H1 (cell line): ENCODE results near the gene S1PR1. TPM values are rescaled to one million over a fixed set of nuclear protein-coding genes. Genes with fewer than 3 reads are reported as not detected.

Experiments
- CTCF ChIA-PET: fragments of 300-600 bp; sonication (Branson Sonifier 250); formaldehyde crosslinking; loops from one replicate; lab custom pipeline; 2021; ENCODE audit not compliant: partially characterized antibody; lab: Charles Lee
- POLR2A ChIA-PET: fragments of 300-600 bp; sonication (Branson Sonifier 250); formaldehyde crosslinking; loops from one replicate; lab custom pipeline; 2021; ENCODE audit warnings: inconsistent platforms; ENCODE audit not compliant: partially characterized antibody; lab: Charles Lee
- DNase-seq, 2 experiments: peaks; one replicate each; pipeline versions ENCODE4 v3.0.0 to v3.0.0-alpha.2; 2010 to 2022; ENCODE audit warnings: low spot score in 2 of 2, low read depth in 1 of 2, mixed read lengths in 1 of 2
- FAIRE-seq: peaks from 2 replicates; lab custom pipeline; 2011; peaks lifted over from hg19 to GRCh38; lab: Jason Lieb, UNC
- H2AFZ ChIP-seq: 2 replicates; pipeline ENCODE4 v1.8.1; 2012; ENCODE audit warnings: low read length, inconsistent platforms
- H2AK5ac ChIP-seq: 2 replicates; pipeline ENCODE4 v1.6.1; 2013; ENCODE audit warnings: low read depth, low read length
- H2BK120ac ChIP-seq: replicated peaks from 2 replicates; pipeline ENCODE3; 2013; ENCODE audit warnings: low read depth, low read length, inconsistent platforms
- H2BK12ac ChIP-seq: 2 replicates; pipeline ENCODE4 v1.6.1; 2013; ENCODE audit warnings: low read depth, low read length
- H2BK15ac ChIP-seq: 2 replicates; pipeline ENCODE4 v1.6.1; 2013; ENCODE audit warnings: low read length
- H2BK20ac ChIP-seq: 2 replicates; pipeline ENCODE4 v1.6.1; 2013; ENCODE audit warnings: low read length
- H2BK5ac ChIP-seq: 2 replicates; pipeline ENCODE4 v1.6.1; 2013; ENCODE audit warnings: low read depth, low read length
- H3K14ac ChIP-seq: 2 replicates; pipeline ENCODE4 v1.6.1; 2013; ENCODE audit warnings: inconsistent platforms; ENCODE audit not compliant: insufficient read length
- H3K18ac ChIP-seq: 2 replicates; pipeline ENCODE4 v1.6.1; 2013; ENCODE audit warnings: low read length; ENCODE audit errors: extremely low read depth
- H3K23ac ChIP-seq: 2 replicates; pipeline ENCODE4 v1.6.1; 2013; ENCODE audit warnings: inconsistent platforms; ENCODE audit not compliant: insufficient read length
- H3K23me2 ChIP-seq: 2 replicates; pipeline ENCODE4 v1.6.1; 2013; ENCODE audit warnings: low read depth, low read length
- H3K27ac ChIP-seq: 2 replicates; pipeline ENCODE4 v1.6.1; 2011; ENCODE audit warnings: low read depth, low read length, inconsistent platforms
- H3K27me3 ChIP-seq, 4 experiments: replicated peaks in 1 of 4; 1 replicate in 1 of 4; 2 replicates in 3 of 4; pipeline versions ENCODE4 v1.6.1 to v1.8.1; 2011 to 2013; ENCODE audit warnings: low read length in 3 of 4, mild to moderate bottlenecking in 3 of 4, inconsistent platforms in 2 of 4, mixed read lengths in 2 of 4, moderate library complexity in 1 of 4; ENCODE audit not compliant: control insufficient read depth in 3 of 4, insufficient read depth in 3 of 4; ENCODE audit errors: extremely low read depth in 1 of 4
- H3K36me3 ChIP-seq, 4 experiments: 2 replicates each; pipeline versions ENCODE4 v1.6.1 to v1.8.1; 2011 to 2013; ENCODE audit warnings: mild to moderate bottlenecking in 4 of 4, low read length in 3 of 4, moderate library complexity in 2 of 4, control low read depth in 1 of 4, inconsistent platforms in 1 of 4; ENCODE audit not compliant: insufficient read depth in 4 of 4, control insufficient read depth in 2 of 4
- H3K4ac ChIP-seq: replicated peaks from 2 replicates; pipeline ENCODE3; 2013; ENCODE audit warnings: low read length, low read depth, mixed read lengths, inconsistent platforms; ENCODE audit not compliant: insufficient read length
- H3K4me1 ChIP-seq, 4 experiments: replicated peaks in 1 of 4; 1 replicate in 1 of 4; 2 replicates in 3 of 4; pipeline versions ENCODE4 v1.6.1 to v1.8.1; 2011 to 2013; ENCODE audit warnings: low read length in 3 of 4, inconsistent platforms in 2 of 4, mixed read lengths in 1 of 4; ENCODE audit not compliant: insufficient read depth in 4 of 4, control insufficient read depth in 3 of 4
- H3K4me2 ChIP-seq, 2 experiments: 2 replicates each; pipeline versions ENCODE4 v1.6.1 to v1.8.1; 2011 to 2013; ENCODE audit warnings: low read depth in 2 of 2, low read length in 2 of 2, control low read depth in 1 of 2, inconsistent platforms in 1 of 2, mild to moderate bottlenecking in 1 of 2; ENCODE audit not compliant: insufficient read depth in 1 of 2
- H3K4me3 ChIP-seq, 4 experiments: fragments of 200-600, 300-600 bp in 1 of 4; sonication (generic), shearing (Covaris generic), sonication (Bioruptor Twin) in 1 of 4; 2 replicates each; pipeline versions ENCODE4 v1.5.1 to v1.8.1; 2011 to 2016; ENCODE audit warnings: low read length in 4 of 4, low read depth in 3 of 4, control low read depth in 2 of 4, inconsistent platforms in 2 of 4, mild to moderate bottlenecking in 2 of 4, mixed read lengths in 1 of 4, moderate library complexity in 1 of 4; ENCODE audit not compliant: insufficient read depth in 2 of 4; ENCODE audit errors: extremely low read depth in 1 of 4
- H3K56ac ChIP-seq: replicated peaks from 2 replicates; pipeline ENCODE3; 2013; ENCODE audit warnings: low read depth, mild to moderate bottlenecking, mixed read lengths, low read length, inconsistent platforms; ENCODE audit not compliant: insufficient read length
- H3K79me1 ChIP-seq: 2 replicates; pipeline ENCODE4 v1.6.1; 2013; ENCODE audit warnings: low read depth, low read length, control low read depth
- H3K79me2 ChIP-seq, 2 experiments: 2 replicates each; pipeline versions ENCODE4 v1.6.1 to v1.8.1; 2012 to 2013; ENCODE audit warnings: low read length in 2 of 2, mild to moderate bottlenecking in 2 of 2, inconsistent platforms in 1 of 2; ENCODE audit not compliant: insufficient read depth in 2 of 2, control insufficient read depth in 1 of 2
- H3K9ac ChIP-seq, 4 experiments: replicated peaks in 1 of 4; 1 replicate in 1 of 4; 2 replicates in 3 of 4; pipeline versions ENCODE4 v1.6.1 to v1.8.1; 2011 to 2013; ENCODE audit warnings: low read depth in 3 of 4, low read length in 3 of 4, control low read depth in 2 of 4, mild to moderate bottlenecking in 2 of 4, moderate library complexity in 2 of 4, inconsistent platforms in 1 of 4; ENCODE audit errors: extremely low read depth in 1 of 4
- H3K9me3 ChIP-seq, 2 experiments: 2 replicates each; pipeline versions ENCODE4 v1.6.1 to v1.8.1; 2012 to 2013; ENCODE audit warnings: mild to moderate bottlenecking in 2 of 2, moderate library complexity in 2 of 2, control low read depth in 1 of 2, inconsistent platforms in 1 of 2, low read depth in 1 of 2, low read length in 1 of 2, mixed read lengths in 1 of 2; ENCODE audit not compliant: insufficient read depth in 2 of 2
- H4K20me1 ChIP-seq, 2 experiments: replicated peaks in 1 of 2; 2 replicates each; pipeline versions ENCODE3 to v1.8.1; 2011 to 2013; ENCODE audit warnings: inconsistent platforms in 2 of 2, low read length in 2 of 2, mild to moderate bottlenecking in 1 of 2; ENCODE audit not compliant: insufficient read depth in 2 of 2, control insufficient read depth in 1 of 2
- H4K5ac ChIP-seq: 2 replicates; pipeline ENCODE4 v1.6.1; 2013; ENCODE audit warnings: low read length, low read depth, mixed read lengths, inconsistent platforms; ENCODE audit not compliant: insufficient read length
- H4K8ac ChIP-seq: 2 replicates; pipeline ENCODE4 v1.8.0; 2013; ENCODE audit warnings: mild to moderate bottlenecking, moderate library complexity, low read length, inconsistent platforms; ENCODE audit not compliant: insufficient read depth; ENCODE audit errors: extremely low read depth
- H4K91ac ChIP-seq: replicated peaks from 2 replicates; pipeline ENCODE3; 2013; ENCODE audit warnings: low read length, mixed read lengths, inconsistent platforms; ENCODE audit not compliant: insufficient read length
- ASH2L ChIP-seq: fragments of 200-600, 300-600 bp; sonication (generic); IDR thresholded peaks from one replicate; pipeline ENCODE4 v1.7.1; 2017; ENCODE audit warnings: low read length
- BACH1 ChIP-seq: IDR thresholded peaks from 2 replicates; pipeline ENCODE4 v1.6.1; 2012; ENCODE audit warnings: low read length, improper control_type of control experiment
- RNF2 ChIP-seq: fragments of 200-900, 300-1000 bp; sonication (generic); IDR thresholded peaks from 2 replicates; pipeline ENCODE4 v1.7.1; 2016; ENCODE audit warnings: borderline replicate concordance, low read depth, mild to moderate bottlenecking, antibody characterized with exemption, low read length; ENCODE audit not compliant: poor library complexity, severe bottlenecking; ENCODE audit errors: missing control alignments
- TCF12 ChIP-seq: IDR thresholded peaks from 2 replicates; pipeline ENCODE4 v1.6.1; 2011; ENCODE audit warnings: low read depth, mild to moderate bottlenecking, low read length
- WGBS, 2 experiments: shearing (Covaris generic) in 1 of 2; methylation state at CpG; one replicate each; pipeline versions ENCODE4 v1.1.6 to v1.1.7; 2013 to 2015; ENCODE audit warnings: low lambda C conversion rate in 2 of 2, mixed read lengths in 2 of 2, inconsistent platforms in 1 of 2, low coverage in 1 of 2, missing lambda C conversion rate in 1 of 2; ENCODE audit not compliant: insufficient replicate concordance in 2 of 2, insufficient coverage in 1 of 2, insufficient read length in 1 of 2; ENCODE audit errors: extremely low coverage in 1 of 2, missing lambda C conversion rate in 1 of 2; 5-methylcytosine and 5-hydroxymethylcytosine counted together
- polyA plus RNA-seq, 7 experiments: library from polyadenylated mRNA; depleted of rRNA in 3 of 7; stranded (reverse) in 5 of 7; unstranded in 2 of 7; fragments of >200 nt in 5 of 7; fragments of 200-250 nt in 2 of 7; gene quantifications; 1 replicate in 5 of 7; 2 replicates in 1 of 7; 4 replicates in 1 of 7; pipeline versions ENCODE4 v1.2.1 to v1.2.3, GENCODE V29; 2011 to 2013; ENCODE audit warnings: missing spikeins in 2 of 7, mixed read lengths in 2 of 7
- total RNA-seq: library from RNA; stranded (reverse); fragmentation: NEBNext Ultra II Directional; extraction: Animal tissue kit (Norgen Biotek cat#: 25700); gene quantifications from 2 replicates; pipeline ENCODE4 v1.2.1, GENCODE V29; 2021

S1PR1 gene
- total and polyA plus RNA-seq, 2 of the 8 experiments (the other 6 are each of a cell fraction or from before 2014, with no cell fraction given) = 3.5 to 5.5 TPM

- Histone ChIP-seq H3K4me3 (no peak overlapping the region), H3K4ac (no peak overlapping the region), H2BK20ac (no peak overlapping the region), H2BK120ac (no peak overlapping the region), H3K27me3 (no peaks in the 10 kb centered on the region), H3K36me3 (no peaks in the 10 kb centered on the region), H2BK12ac (no peak overlapping the region), H3K23me2 (no peaks in the 10 kb centered on the region), H2AFZ (no peak overlapping the region), H3K18ac (no peak overlapping the region), H3K79me2 (no peaks in the 10 kb centered on the region), H3K9ac (no peak overlapping the region), H3K23ac (no peak overlapping the region), H3K56ac (no peak overlapping the region), H2AK5ac (no peak overlapping the region), H4K20me1 (no peaks in the 10 kb centered on the region), H3K14ac (no peak overlapping the region), H3K4me2 (no peak overlapping the region), H2BK5ac (no peak overlapping the region), H2BK15ac (no peak overlapping the region), H3K79me1 (no peaks in the 10 kb centered on the region), H3K4me1 (no peaks in the 10 kb centered on the region; a peak in 1 of 7 replicates), H4K8ac (no peak overlapping the region), H3K9me3 (no peaks in the 10 kb centered on the region), H4K5ac (no peak overlapping the region), H4K91ac (no peak overlapping the region), H3K27ac (no peak overlapping the region)
- ChIA-PET POLR2A (no interaction called here), CTCF (interaction anchor here (1.3 to 1.6 kb wide), 2 partner anchors 13 to 44 kb away, joined by 3 to 6 read pairs; no protein-coding TSS in a partner anchor)
- no peak for DNase-seq
- 89% methylated on average over 1 of the region's 1 CpG; no CpG with 5 or more reads in 1 of the 2 experiments for WGBS, 2 experiments
- no peak for FAIRE-seq
- TF ChIP-seq BACH1 (no peak), ASH2L (no peak), TCF12 (no peak), RNF2 (no peak)
Observed at GRCh38 chr1:101194746-101195145, 42.1 kb upstream of the S1PR1 start.
